KMS-11 (cell line): ENCODE results near the gene AAK1.

Experiments
- H2AFZ ChIP-seq: fragments of 200-600 bp; sonication (generic); 2 replicates; pipeline ENCODE4 v1.6.1; 2016; ENCODE audit warnings: antibody characterized with exemption, mixed run types, low read depth
- H3K27ac ChIP-seq: fragments of 200-600 bp; sonication (generic); 2 replicates; pipeline ENCODE4 v1.6.1; 2016; ENCODE audit warnings: mild to moderate bottlenecking, mixed run types
- H3K27me3 ChIP-seq: fragments of 200-600 bp; sonication (generic); 2 replicates; pipeline ENCODE4 v1.6.1; 2017; ENCODE audit warnings: mild to moderate bottlenecking, low read depth, mixed run types, moderate library complexity; ENCODE audit not compliant: insufficient read depth
- H3K36me3 ChIP-seq: fragments of 200-600 bp; sonication (generic); 2 replicates; pipeline ENCODE4 v1.6.1; 2017; ENCODE audit warnings: mild to moderate bottlenecking, mixed run types; ENCODE audit not compliant: insufficient read depth
- H3K4me1 ChIP-seq: fragments of 200-600 bp; sonication (generic); 2 replicates; pipeline ENCODE4 v1.6.1; 2016; ENCODE audit warnings: mild to moderate bottlenecking, low read depth, mixed run types; ENCODE audit not compliant: poor library complexity, severe bottlenecking
- H3K4me2 ChIP-seq: fragments of 200-600 bp; sonication (generic); 2 replicates; pipeline ENCODE4 v1.7.0; 2016; ENCODE audit warnings: mild to moderate bottlenecking, mixed run types
- H3K4me3 ChIP-seq: fragments of 200-600 bp; sonication (generic); IDR thresholded peaks from 2 replicates; pipeline ENCODE4 v1.6.1; 2017; ENCODE audit warnings: low read depth, low read length, mixed read lengths; ENCODE audit not compliant: insufficient read depth
- H3K79me2 ChIP-seq: fragments of 200-600 bp; sonication (generic); 2 replicates; pipeline ENCODE4 v1.6.1; 2016; ENCODE audit warnings: low read depth, mixed run types; ENCODE audit not compliant: insufficient read depth
- H3K9ac ChIP-seq: fragments of 200-600 bp; sonication (generic); 2 replicates; pipeline ENCODE4 v1.6.1; 2016; ENCODE audit warnings: mild to moderate bottlenecking, mixed run types
- H4K20me1 ChIP-seq: fragments of 200-600 bp; sonication (generic); 2 replicates; pipeline ENCODE4 v1.6.1; 2016; ENCODE audit warnings: mild to moderate bottlenecking, mixed run types; ENCODE audit not compliant: insufficient read depth
- TF ChIP-seq, protein P1 (sequence below): fragments of 200-600 bp; sonication (generic); conservative IDR thresholded peaks from 2 replicates; pipeline ENCODE4 v1.6.1; 2017; ENCODE audit warnings: low read depth, mild to moderate bottlenecking, antibody characterized with exemption, low read length, moderate library complexity, mixed read lengths

The AAK1 gene

DNA sequence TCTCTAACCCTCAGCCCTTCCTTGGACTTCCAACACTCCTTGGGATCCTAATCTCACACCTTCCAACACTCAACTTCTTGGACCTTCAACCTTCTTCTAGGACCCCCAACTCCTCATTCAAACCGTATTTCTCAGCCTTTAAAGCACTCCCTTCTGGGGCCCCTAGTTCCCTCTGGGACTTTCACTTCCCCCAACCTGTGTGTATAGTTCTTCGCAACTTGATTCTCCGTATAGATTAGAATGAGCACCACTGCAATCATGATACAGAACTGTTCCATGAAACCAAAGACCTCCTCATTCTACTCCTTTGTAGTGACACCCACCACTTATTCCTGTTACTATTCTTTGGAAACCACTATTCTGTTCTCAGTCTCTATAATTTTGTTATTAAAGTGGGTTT, 144.3 kb downstream of the AAK1 start:
- no peak overlapping the region for H2AFZ ChIP-seq
- H3K27ac ChIP-seq, result no peak overlapping the region
- TF ChIP-seq, protein P1, sequence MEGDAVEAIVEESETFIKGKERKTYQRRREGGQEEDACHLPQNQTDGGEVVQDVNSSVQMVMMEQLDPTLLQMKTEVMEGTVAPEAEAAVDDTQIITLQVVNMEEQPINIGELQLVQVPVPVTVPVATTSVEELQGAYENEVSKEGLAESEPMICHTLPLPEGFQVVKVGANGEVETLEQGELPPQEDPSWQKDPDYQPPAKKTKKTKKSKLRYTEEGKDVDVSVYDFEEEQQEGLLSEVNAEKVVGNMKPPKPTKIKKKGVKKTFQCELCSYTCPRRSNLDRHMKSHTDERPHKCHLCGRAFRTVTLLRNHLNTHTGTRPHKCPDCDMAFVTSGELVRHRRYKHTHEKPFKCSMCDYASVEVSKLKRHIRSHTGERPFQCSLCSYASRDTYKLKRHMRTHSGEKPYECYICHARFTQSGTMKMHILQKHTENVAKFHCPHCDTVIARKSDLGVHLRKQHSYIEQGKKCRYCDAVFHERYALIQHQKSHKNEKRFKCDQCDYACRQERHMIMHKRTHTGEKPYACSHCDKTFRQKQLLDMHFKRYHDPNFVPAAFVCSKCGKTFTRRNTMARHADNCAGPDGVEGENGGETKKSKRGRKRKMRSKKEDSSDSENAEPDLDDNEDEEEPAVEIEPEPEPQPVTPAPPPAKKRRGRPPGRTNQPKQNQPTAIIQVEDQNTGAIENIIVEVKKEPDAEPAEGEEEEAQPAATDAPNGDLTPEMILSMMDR, result no peak
- H3K4me3 ChIP-seq, result no peak overlapping the region
- no peak overlapping the region for H3K9ac ChIP-seq
- no peaks in the 10 kb centered on the region for H3K27me3 ChIP-seq
- H4K20me1 ChIP-seq, result no peaks in the 10 kb centered on the region
- no peak overlapping the region for H3K4me2 ChIP-seq
- no peaks in the 10 kb centered on the region for H3K79me2 ChIP-seq
- peaks cover 4% of the 10 kb centered on the region for H3K4me1 ChIP-seq
- H3K36me3 ChIP-seq, result no peaks in the 10 kb centered on the region

DNA sequence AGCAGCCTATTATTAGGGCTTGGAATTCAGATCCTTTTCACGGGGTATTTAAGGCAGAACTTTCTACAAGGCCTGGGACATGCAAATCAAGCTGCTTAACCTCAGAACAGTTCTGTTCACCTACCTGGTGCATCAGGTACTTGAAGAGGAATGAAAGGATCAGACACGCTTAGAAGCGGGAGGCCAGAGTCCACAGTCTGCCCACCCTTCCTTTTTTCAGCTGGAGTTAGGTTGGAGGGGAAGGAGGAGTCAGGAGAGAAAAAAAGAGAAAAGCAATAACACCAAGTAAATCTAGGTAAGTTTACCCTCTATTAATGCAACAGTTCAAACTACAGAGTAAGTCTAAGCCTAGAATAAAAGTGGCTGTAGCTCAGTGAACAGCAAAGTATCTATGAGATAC, 147.7 kb downstream of the AAK1 start:
- H3K36me3 ChIP-seq, result no peaks in the 10 kb centered on the region
- H3K27me3 ChIP-seq, result no peaks in the 10 kb centered on the region
- no peaks in the 10 kb centered on the region for H3K79me2 ChIP-seq
- H2AFZ ChIP-seq, result no peak overlapping the region
- no peak overlapping the region for H3K27ac ChIP-seq
- peaks cover 38% of the 10 kb centered on the region for H3K4me1 ChIP-seq
- no peak overlapping the region for H3K4me2 ChIP-seq
- H3K4me3 ChIP-seq, result no peak overlapping the region
- TF ChIP-seq, protein P1, result no peak
- no peaks in the 10 kb centered on the region for H4K20me1 ChIP-seq
- no peak overlapping the region for H3K9ac ChIP-seq

GRCh38 chr2:69495008-69495407, 148.5 kb downstream of the AAK1 start:
- TF ChIP-seq, protein P1, result no peak
- no peaks in the 10 kb centered on the region for H3K27me3 ChIP-seq
- no peak overlapping the region for H3K4me3 ChIP-seq
- no peaks in the 10 kb centered on the region for H3K36me3 ChIP-seq
- H2AFZ ChIP-seq, result no peak overlapping the region
- no peaks in the 10 kb centered on the region for H4K20me1 ChIP-seq
- no peak overlapping the region for H3K9ac ChIP-seq
- H3K4me2 ChIP-seq, result no peak overlapping the region
- peaks cover 46% of the 10 kb centered on the region for H3K4me1 ChIP-seq
- H3K27ac ChIP-seq, result no peak overlapping the region
- H3K79me2 ChIP-seq, result no peaks in the 10 kb centered on the region

- no peak overlapping the region for H2AFZ ChIP-seq
- H3K4me2 ChIP-seq, result no peak overlapping the region
- no peak overlapping the region for H3K9ac ChIP-seq
- H3K4me3 ChIP-seq, result no peak overlapping the region
- no peaks in the 10 kb centered on the region for H3K27me3 ChIP-seq
- H3K36me3 ChIP-seq, result no peaks in the 10 kb centered on the region
- TF ChIP-seq, protein P1, result no peak
- peaks cover 55% of the 10 kb centered on the region for H3K4me1 ChIP-seq
- no peak overlapping the region for H3K27ac ChIP-seq
- H4K20me1 ChIP-seq, result no peaks in the 10 kb centered on the region
- no peaks in the 10 kb centered on the region for H3K79me2 ChIP-seq
Observed at GRCh38 chr2:69494126-69494525, 149.4 kb downstream of the AAK1 start.
